ENCODE data around the gene AGFG2.

Gene AGFG2

DNA sequence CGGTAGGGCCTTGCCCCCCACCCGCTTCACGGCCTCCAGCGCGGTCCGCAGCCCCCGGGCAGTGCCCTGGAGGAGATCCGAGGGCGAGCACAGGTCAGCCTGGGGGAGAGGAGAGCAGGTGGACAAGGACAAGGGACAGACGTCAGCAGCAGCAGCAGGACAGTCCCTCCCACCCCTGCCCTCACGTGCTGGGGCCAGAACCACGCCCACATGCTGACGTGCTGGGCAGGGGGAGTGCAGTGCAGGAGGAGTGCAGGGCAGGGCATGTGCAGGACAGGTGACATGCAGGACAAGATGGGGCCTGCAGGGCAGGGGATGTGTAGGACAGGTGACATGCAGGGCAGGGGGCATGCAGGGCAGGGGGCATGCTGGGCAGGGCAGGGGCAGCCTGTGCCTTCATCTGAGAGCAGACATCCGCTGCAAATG, 36.2 kb downstream of the AGFG2 start:
- no peak overlapping the region for H3K4me3 ChIP-seq (ENCODE audit: severe bottlenecking)
- DNase-seq (ENCODE audit: low spot score) (no peak), ATAC-seq (ENCODE audit: low read depth) (no peak)
- TF ChIP-seq, protein P1, sequence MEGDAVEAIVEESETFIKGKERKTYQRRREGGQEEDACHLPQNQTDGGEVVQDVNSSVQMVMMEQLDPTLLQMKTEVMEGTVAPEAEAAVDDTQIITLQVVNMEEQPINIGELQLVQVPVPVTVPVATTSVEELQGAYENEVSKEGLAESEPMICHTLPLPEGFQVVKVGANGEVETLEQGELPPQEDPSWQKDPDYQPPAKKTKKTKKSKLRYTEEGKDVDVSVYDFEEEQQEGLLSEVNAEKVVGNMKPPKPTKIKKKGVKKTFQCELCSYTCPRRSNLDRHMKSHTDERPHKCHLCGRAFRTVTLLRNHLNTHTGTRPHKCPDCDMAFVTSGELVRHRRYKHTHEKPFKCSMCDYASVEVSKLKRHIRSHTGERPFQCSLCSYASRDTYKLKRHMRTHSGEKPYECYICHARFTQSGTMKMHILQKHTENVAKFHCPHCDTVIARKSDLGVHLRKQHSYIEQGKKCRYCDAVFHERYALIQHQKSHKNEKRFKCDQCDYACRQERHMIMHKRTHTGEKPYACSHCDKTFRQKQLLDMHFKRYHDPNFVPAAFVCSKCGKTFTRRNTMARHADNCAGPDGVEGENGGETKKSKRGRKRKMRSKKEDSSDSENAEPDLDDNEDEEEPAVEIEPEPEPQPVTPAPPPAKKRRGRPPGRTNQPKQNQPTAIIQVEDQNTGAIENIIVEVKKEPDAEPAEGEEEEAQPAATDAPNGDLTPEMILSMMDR (IDR thresholded peaks at IDR 0.05; ENCODE audit: poor library complexity, severe bottlenecking), result no peak
- H3K9me3 ChIP-seq (ENCODE audit: severe bottlenecking), result no peaks in the 10 kb centered on the region
- H3K27me3 ChIP-seq (ENCODE audit: insufficient read depth, poor library complexity, severe bottlenecking), result peaks cover 3% of the 10 kb centered on the region
- H3K36me3 ChIP-seq (ENCODE audit: low read depth), result peaks cover 57% of the 10 kb centered on the region
- no peak overlapping the region for H3K27ac ChIP-seq (ENCODE audit: poor library complexity, severe bottlenecking)
- peaks cover 4% of the 10 kb centered on the region for H3K4me1 ChIP-seq (ENCODE audit: insufficient read depth, poor library complexity, severe bottlenecking)

DNA sequence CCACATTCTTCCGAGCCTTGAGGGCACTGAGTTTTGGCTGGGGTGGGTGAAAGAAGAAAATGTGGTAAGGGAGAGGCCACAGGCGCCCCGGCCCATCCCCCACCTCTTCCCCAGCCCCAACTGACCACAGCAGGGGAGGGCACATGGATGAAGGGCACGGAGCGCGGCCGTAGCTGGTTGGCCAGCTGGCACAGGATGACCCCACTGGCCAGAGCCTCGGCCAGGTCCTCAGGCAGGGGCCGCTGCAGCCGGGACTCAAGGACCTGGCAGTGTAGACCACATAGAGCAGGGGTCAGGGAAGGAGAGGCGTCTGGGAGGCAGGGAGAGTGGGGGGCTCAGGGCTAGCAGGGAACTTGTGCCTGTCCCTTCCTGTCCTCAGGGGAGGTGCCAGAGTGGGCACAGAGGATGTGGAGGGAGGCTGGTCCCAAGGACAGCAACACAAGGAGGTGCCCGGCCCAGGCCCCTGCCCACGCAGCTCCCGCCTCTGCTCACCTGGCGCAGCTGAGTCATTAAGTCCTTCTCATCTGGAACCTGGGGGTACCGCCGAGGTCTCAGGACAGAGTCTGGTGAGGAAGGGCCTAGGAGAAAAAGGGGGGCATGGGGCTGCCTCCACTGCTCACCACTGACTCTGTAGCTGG, 36.9 kb downstream of the AGFG2 start:
- H3K27me3 ChIP-seq (ENCODE audit: insufficient read depth, poor library complexity, severe bottlenecking), result no peaks in the 10 kb centered on the region
- no peaks in the 10 kb centered on the region for H3K9me3 ChIP-seq (ENCODE audit: severe bottlenecking)
- no peak overlapping the region for H3K4me3 ChIP-seq (ENCODE audit: severe bottlenecking)
- DNase-seq (ENCODE audit: low spot score) (no peak), ATAC-seq (ENCODE audit: low read depth) (no peak)
- H3K4me1 ChIP-seq (ENCODE audit: insufficient read depth, poor library complexity, severe bottlenecking), result no peaks in the 10 kb centered on the region
- no peak overlapping the region for H3K27ac ChIP-seq (ENCODE audit: poor library complexity, severe bottlenecking)
- TF ChIP-seq, protein P1 (IDR thresholded peaks at IDR 0.05; ENCODE audit: poor library complexity, severe bottlenecking), result no peak
- H3K36me3 ChIP-seq (ENCODE audit: low read depth), result peaks cover 64% of the 10 kb centered on the region

GRCh38 chr7:100576384-100576993, 37.5 kb downstream of the AGFG2 start:
- no peak for ATAC-seq (ENCODE audit: low read depth)
- H3K36me3 ChIP-seq (ENCODE audit: low read depth), result peaks cover 70% of the 10 kb centered on the region
- TF ChIP-seq, protein P1 (IDR thresholded peaks at IDR 0.05; ENCODE audit: poor library complexity, severe bottlenecking), result no peak

GRCh38 chr7:100577103-100577502, 38.1 kb downstream of the AGFG2 start:
- H3K36me3 ChIP-seq (ENCODE audit: low read depth), result peaks cover 76% of the 10 kb centered on the region
- no peaks in the 10 kb centered on the region for H3K27me3 ChIP-seq (ENCODE audit: insufficient read depth, poor library complexity, severe bottlenecking)
- ATAC-seq (ENCODE audit: low read depth), result no peak

More at GRCh38 chr7:100576384-100576993, 37.5 kb downstream of the AGFG2 start:
- Histone ChIP-seq H3K4me1 (ENCODE audit: insufficient read depth, poor library complexity, severe bottlenecking) (no peaks in the 10 kb centered on the region), H3K9me3 (ENCODE audit: severe bottlenecking) (no peaks in the 10 kb centered on the region), H3K27ac (ENCODE audit: poor library complexity, severe bottlenecking) (no peak overlapping the region), H3K4me3 (ENCODE audit: severe bottlenecking) (no peak overlapping the region), H3K27me3 (ENCODE audit: insufficient read depth, poor library complexity, severe bottlenecking) (no peaks in the 10 kb centered on the region)
- no peak for DNase-seq (ENCODE audit: low spot score)

More at GRCh38 chr7:100577103-100577502, 38.1 kb downstream of the AGFG2 start:
- H3K4me1 ChIP-seq (ENCODE audit: insufficient read depth, poor library complexity, severe bottlenecking), result no peaks in the 10 kb centered on the region
- TF ChIP-seq, protein P1 (IDR thresholded peaks at IDR 0.05; ENCODE audit: poor library complexity, severe bottlenecking), result no peak
- H3K27ac ChIP-seq (ENCODE audit: poor library complexity, severe bottlenecking), result no peak overlapping the region
- no peaks in the 10 kb centered on the region for H3K9me3 ChIP-seq (ENCODE audit: severe bottlenecking)
- H3K4me3 ChIP-seq (ENCODE audit: severe bottlenecking), result no peak overlapping the region
- DNase-seq (ENCODE audit: low spot score), result no peak
